Neural progenitor cell (in vitro differentiated cells): ENCODE data around the gene CLDN3. TPM values are rescaled to one million over a fixed set of nuclear protein-coding genes. Genes with fewer than 3 reads are reported as not detected.

Experiments
- DNase-seq: peaks from one replicate; pipeline ENCODE4 v3.0.0-alpha.2; 2016; ENCODE audit warnings: low spot score
- H2AFZ ChIP-seq: fragments of 200-600 bp; sonication (generic); replicated peaks from 2 replicates; pipeline ENCODE4 v1.6.1; 2016; ENCODE audit warnings: antibody characterized with exemption
- H3F3A ChIP-seq: fragments of 200-600 bp; sonication (generic); 2 replicates; pipeline ENCODE4 v1.6.1; 2016; ENCODE audit warnings: antibody characterized with exemption, low read depth
- H3K27ac ChIP-seq: fragments of 200-600 bp; sonication (generic); 2 replicates; pipeline ENCODE4 v1.5.1; 2016; ENCODE audit warnings: mild to moderate bottlenecking
- H3K27me3 ChIP-seq: fragments of 200-600 bp; sonication (generic); 2 replicates; pipeline ENCODE4 v1.6.1; 2016; ENCODE audit warnings: mild to moderate bottlenecking, moderate library complexity
- H3K36me3 ChIP-seq: fragments of 200-600 bp; sonication (generic); 2 replicates; pipeline ENCODE4 v1.5.1; 2016
- H3K4me1 ChIP-seq: fragments of 200-600 bp; sonication (generic); 2 replicates; pipeline ENCODE4 v1.6.1; 2016; ENCODE audit warnings: mixed run types
- H3K4me2 ChIP-seq: fragments of 200-600 bp; sonication (generic); 2 replicates; pipeline ENCODE4 v1.6.1; 2016
- H3K4me3 ChIP-seq: fragments of 200-600 bp; sonication (generic); 2 replicates; pipeline ENCODE4 v1.5.1; 2016
- H3K79me2 ChIP-seq: fragments of 200-600 bp; sonication (generic); 2 replicates; pipeline ENCODE4 v1.6.1; 2016; ENCODE audit warnings: low read depth
- H3K9ac ChIP-seq: fragments of 200-600 bp; sonication (generic); 2 replicates; pipeline ENCODE4 v1.6.1; 2016
- H3K9me3 ChIP-seq: fragments of 200-600 bp; sonication (generic); 2 replicates; pipeline ENCODE4 v1.5.1; 2016; ENCODE audit warnings: low read depth
- H4K20me1 ChIP-seq: fragments of 200-600 bp; sonication (generic); 2 replicates; pipeline ENCODE4 v1.6.1; 2016; ENCODE audit warnings: low read depth
- H3K27ac Mint-ChIP-seq: 3 replicates; pipeline ENCODE4 v1.8.0; 2021; ENCODE audit warnings: mixed read lengths
- H3K27me3 Mint-ChIP-seq: 2 replicates; pipeline ENCODE4 v1.8.0; 2022; ENCODE audit warnings: low read depth, mild to moderate bottlenecking, inconsistent platforms, moderate library complexity, mixed read lengths; ENCODE audit not compliant: insufficient read depth
- H3K36me3 Mint-ChIP-seq: 3 replicates; pipeline ENCODE4 v1.8.0; 2021; ENCODE audit warnings: mixed read lengths
- H3K4me1 Mint-ChIP-seq: 3 replicates; pipeline ENCODE4 v1.8.0; 2021; ENCODE audit warnings: mixed read lengths
- H3K4me3 Mint-ChIP-seq: 3 replicates; pipeline ENCODE4 v1.8.0; 2021; ENCODE audit warnings: mild to moderate bottlenecking, moderate library complexity, mixed read lengths
- H3K9me3 Mint-ChIP-seq: 3 replicates; pipeline ENCODE4 v1.8.0; 2020; ENCODE audit warnings: mixed read lengths
- EZH2 ChIP-seq: fragments of 200-600 bp; sonication (generic); IDR thresholded peaks from 2 replicates; pipeline ENCODE4 v1.6.1; 2017; ENCODE audit warnings: antibody characterized with exemption, mild to moderate bottlenecking, moderate library complexity
- EZH2phosphoT487 ChIP-seq: fragments of 200-600 bp; sonication (generic); IDR thresholded peaks from 2 replicates; pipeline ENCODE4 v1.6.1; 2017; ENCODE audit warnings: antibody characterized with exemption
- total RNA-seq: library from RNA; depleted of rRNA; stranded (reverse); fragments of >200 nt; gene quantifications from 2 replicates; pipeline ENCODE4 v1.2.3, GENCODE V29; 2015; ENCODE audit warnings: low replicate concordance
- TF ChIP-seq, protein P1 (sequence below): fragments of 200-600 bp; sonication (generic); IDR thresholded peaks from 2 replicates; pipeline ENCODE4 v1.5.1; 2017; ENCODE audit warnings: antibody characterized with exemption, mild to moderate bottlenecking

Gene CLDN3
- total RNA-seq, 1 donor from 2014 or later: 1.6 TPM

DNA sequence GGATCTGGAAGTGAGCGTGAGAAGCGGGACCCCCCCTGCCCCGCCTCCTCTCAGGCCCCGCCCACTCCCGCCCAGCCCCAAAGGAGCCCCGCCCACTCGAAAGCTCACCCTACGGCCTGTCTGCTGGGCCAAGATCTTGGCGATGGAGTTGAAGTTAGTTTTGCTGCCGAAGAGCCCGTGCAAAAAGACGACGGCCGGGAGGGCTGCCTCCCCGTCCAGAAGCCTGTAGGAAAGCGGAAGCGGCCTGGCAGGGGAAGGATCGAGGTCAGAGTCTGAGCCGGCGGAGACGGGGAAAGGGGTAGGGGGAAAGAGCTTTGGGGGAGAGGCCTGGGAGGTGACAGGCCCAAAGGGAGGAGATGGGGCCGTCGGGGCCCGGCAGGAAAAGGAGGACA lies 31.9 kb downstream of the CLDN3 start:
- no peak overlapping the region for H3K27ac Mint-ChIP-seq
- Histone ChIP-seq H3K27ac (no peak overlapping the region), H3K4me3 (peak overlapping the region; percentile 67), H3K9me3 (no peaks in the 10 kb centered on the region), H3K79me2 (peaks cover 5% of the 10 kb centered on the region), H3F3A (peaks cover 37% of the 10 kb centered on the region), H3K4me2 (peak overlapping the region; percentile 91), H2AFZ (no peak overlapping the region), H3K36me3 (no peaks in the 10 kb centered on the region), H4K20me1 (peaks cover 7% of the 10 kb centered on the region), H3K9ac (peak overlapping the region; percentile 38), H3K27me3 (no peaks in the 10 kb centered on the region), H3K4me1 (peaks cover 25% of the 10 kb centered on the region)
- H3K9me3 Mint-ChIP-seq: no peaks in the 10 kb centered on the region
- H3K4me3 Mint-ChIP-seq: peak overlapping the region; percentile 93
- peaks cover 40% of the 10 kb centered on the region for H3K4me1 Mint-ChIP-seq
- DNase-seq: peak; percentile 74
- H3K27me3 Mint-ChIP-seq: peaks cover 17% of the 10 kb centered on the region
- peaks cover 2% of the 10 kb centered on the region for H3K36me3 Mint-ChIP-seq
- TF ChIP-seq, protein P1, sequence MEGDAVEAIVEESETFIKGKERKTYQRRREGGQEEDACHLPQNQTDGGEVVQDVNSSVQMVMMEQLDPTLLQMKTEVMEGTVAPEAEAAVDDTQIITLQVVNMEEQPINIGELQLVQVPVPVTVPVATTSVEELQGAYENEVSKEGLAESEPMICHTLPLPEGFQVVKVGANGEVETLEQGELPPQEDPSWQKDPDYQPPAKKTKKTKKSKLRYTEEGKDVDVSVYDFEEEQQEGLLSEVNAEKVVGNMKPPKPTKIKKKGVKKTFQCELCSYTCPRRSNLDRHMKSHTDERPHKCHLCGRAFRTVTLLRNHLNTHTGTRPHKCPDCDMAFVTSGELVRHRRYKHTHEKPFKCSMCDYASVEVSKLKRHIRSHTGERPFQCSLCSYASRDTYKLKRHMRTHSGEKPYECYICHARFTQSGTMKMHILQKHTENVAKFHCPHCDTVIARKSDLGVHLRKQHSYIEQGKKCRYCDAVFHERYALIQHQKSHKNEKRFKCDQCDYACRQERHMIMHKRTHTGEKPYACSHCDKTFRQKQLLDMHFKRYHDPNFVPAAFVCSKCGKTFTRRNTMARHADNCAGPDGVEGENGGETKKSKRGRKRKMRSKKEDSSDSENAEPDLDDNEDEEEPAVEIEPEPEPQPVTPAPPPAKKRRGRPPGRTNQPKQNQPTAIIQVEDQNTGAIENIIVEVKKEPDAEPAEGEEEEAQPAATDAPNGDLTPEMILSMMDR: no peak
- no peak for TF ChIP-seq EZH2
- TF ChIP-seq EZH2phosphoT487: no peak

DNA sequence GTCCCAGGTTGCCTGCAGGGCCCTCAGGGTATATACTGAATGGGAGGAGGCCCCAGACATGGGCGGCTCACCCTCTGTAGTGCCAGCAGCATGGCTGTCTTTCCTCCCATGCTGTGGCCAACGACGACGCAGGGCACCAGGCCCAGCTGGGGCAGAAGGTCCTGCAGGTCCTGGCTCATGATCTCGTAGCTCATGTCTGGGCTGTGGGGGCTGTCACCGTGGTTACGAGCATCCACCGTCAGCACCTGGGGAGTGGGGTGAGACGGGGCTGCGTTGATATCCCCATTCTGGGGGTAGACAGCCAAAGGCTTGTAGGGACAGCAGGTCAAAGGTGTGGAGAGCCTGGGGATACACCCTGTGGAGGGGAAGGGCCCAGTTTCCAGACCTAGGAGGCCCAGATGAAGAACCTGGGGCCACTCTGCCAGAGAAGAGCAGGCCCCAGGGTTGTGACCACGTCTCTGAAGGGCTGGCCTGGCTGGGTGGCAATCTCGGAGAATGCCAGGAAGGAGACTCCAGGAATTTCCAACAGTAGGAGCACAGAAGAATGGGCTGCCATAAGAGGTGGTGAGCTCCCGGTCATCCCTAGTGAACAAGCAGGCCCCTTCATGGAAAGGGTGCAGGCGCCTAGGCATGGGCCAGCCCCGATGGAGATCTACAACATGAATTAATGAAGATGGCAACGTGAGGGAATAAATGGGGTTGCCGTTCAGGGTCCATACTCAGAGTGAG lies 32.4 kb downstream of the CLDN3 start:
- Histone ChIP-seq H3K27ac (no peak overlapping the region), H4K20me1 (peaks cover 7% of the 10 kb centered on the region), H3K4me1 (peaks cover 22% of the 10 kb centered on the region), H3K9me3 (no peaks in the 10 kb centered on the region), H3K36me3 (no peaks in the 10 kb centered on the region), H3F3A (peaks cover 33% of the 10 kb centered on the region), H3K79me2 (peaks cover 5% of the 10 kb centered on the region), H3K9ac (no peak overlapping the region), H3K4me3 (peak overlapping the region; percentile 67), H2AFZ (no peak overlapping the region), H3K4me2 (peak overlapping the region; percentile 91), H3K27me3 (no peaks in the 10 kb centered on the region)
- TF ChIP-seq, protein P1: no peak
- TF ChIP-seq EZH2 (no peak), EZH2phosphoT487 (no peak)
- H3K27me3 Mint-ChIP-seq: peaks cover 15% of the 10 kb centered on the region
- no peak overlapping the region for H3K27ac Mint-ChIP-seq
- H3K36me3 Mint-ChIP-seq: peaks cover 3% of the 10 kb centered on the region
- no peak for DNase-seq
- no peaks in the 10 kb centered on the region for H3K9me3 Mint-ChIP-seq
- H3K4me1 Mint-ChIP-seq: peaks cover 34% of the 10 kb centered on the region
- H3K4me3 Mint-ChIP-seq: peak overlapping the region; percentile 93

DNA sequence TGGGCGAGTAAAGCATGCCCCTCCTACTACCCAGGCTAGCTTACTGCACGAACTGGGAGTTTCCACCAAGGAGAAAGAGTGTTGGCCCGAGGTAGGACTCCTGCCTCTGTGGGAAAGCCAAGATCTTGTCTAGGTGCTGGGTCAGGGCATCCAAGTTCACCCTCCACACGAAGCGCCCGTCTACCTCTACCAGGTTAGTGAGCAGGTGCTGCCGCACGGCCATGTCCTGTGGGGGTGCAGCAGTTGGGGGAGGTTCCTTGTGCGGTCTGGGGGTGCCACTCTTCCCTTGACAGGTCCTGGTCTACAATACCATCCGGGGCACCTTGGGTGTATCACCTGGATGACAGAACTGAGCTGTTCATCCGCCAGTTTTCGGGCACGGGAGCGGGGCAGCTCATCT lies 33.2 kb downstream of the CLDN3 start:
- Histone ChIP-seq H3K4me2 (no peak overlapping the region), H3K9me3 (no peaks in the 10 kb centered on the region), H3F3A (peaks cover 25% of the 10 kb centered on the region), H3K9ac (no peak overlapping the region), H3K27ac (no peak overlapping the region), H3K79me2 (peaks cover 5% of the 10 kb centered on the region), H4K20me1 (peaks cover 7% of the 10 kb centered on the region), H2AFZ (no peak overlapping the region), H3K27me3 (no peaks in the 10 kb centered on the region), H3K4me1 (peaks cover 15% of the 10 kb centered on the region), H3K36me3 (no peaks in the 10 kb centered on the region), H3K4me3 (no peak overlapping the region)
- no peak for DNase-seq
- peak overlapping the region; percentile 93 for H3K4me3 Mint-ChIP-seq
- no peak overlapping the region for H3K27ac Mint-ChIP-seq
- peaks cover 3% of the 10 kb centered on the region for H3K36me3 Mint-ChIP-seq
- peaks cover 26% of the 10 kb centered on the region for H3K4me1 Mint-ChIP-seq
- H3K9me3 Mint-ChIP-seq: no peaks in the 10 kb centered on the region
- peaks cover 11% of the 10 kb centered on the region for H3K27me3 Mint-ChIP-seq
- TF ChIP-seq, protein P1: no peak
- TF ChIP-seq EZH2 (no peak), EZH2phosphoT487 (no peak)
